ENCODE measurements around the gene KIF16B. TPM values are rescaled to one million over a fixed set of nuclear protein-coding genes. Genes with fewer than 3 reads are reported as not detected.

Gene KIF16B
- total and polyA plus RNA-seq, 10 of the 15 experiments (the other 5 are each of a cell fraction or from before 2014, with no cell fraction given), result 0.21 to 5.2 (median 3.0) TPM

DNA sequence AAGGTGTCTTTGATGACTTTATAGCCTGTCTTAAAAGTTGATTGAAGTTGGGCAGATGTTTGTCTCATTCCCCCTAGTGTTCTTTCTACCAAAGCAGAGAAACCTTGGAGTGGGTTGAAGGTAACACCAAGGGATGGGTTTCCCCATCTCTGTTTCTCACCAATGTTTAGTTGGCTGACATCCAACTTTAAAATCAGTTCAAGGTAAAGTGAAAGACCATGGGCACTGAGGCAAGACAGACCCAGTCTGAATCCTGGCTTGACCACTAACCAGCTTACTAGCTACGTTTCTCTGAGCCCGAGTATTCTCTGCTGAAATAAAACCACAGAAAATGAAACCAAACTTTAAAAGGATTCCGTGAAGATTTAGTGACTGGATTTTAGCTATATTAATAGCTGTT lies 258.9 kb downstream of the KIF16B start (continued):
- TF ChIP-seq, protein P1, sequence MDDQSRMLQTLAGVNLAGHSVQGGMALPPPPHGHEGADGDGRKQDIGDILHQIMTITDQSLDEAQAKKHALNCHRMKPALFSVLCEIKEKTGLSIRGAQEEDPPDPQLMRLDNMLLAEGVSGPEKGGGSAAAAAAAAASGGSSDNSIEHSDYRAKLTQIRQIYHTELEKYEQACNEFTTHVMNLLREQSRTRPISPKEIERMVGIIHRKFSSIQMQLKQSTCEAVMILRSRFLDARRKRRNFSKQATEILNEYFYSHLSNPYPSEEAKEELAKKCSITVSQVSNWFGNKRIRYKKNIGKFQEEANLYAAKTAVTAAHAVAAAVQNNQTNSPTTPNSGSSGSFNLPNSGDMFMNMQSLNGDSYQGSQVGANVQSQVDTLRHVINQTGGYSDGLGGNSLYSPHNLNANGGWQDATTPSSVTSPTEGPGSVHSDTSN (IDR thresholded peaks at IDR 0.05; ENCODE audit: insufficient replicate concordance, low read depth, low read length), result no peak
- TF ChIP-seq ZNF384 (IDR thresholded peaks at IDR 0.05; ENCODE audit: borderline replicate concordance, low read depth, low read length), result no peak
- TF ChIP-seq, protein P2, sequence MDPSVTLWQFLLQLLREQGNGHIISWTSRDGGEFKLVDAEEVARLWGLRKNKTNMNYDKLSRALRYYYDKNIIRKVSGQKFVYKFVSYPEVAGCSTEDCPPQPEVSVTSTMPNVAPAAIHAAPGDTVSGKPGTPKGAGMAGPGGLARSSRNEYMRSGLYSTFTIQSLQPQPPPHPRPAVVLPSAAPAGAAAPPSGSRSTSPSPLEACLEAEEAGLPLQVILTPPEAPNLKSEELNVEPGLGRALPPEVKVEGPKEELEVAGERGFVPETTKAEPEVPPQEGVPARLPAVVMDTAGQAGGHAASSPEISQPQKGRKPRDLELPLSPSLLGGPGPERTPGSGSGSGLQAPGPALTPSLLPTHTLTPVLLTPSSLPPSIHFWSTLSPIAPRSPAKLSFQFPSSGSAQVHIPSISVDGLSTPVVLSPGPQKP (IDR thresholded peaks at IDR 0.05; ENCODE audit: low read depth, low read length), result no peak
- TF ChIP-seq, protein P3, sequence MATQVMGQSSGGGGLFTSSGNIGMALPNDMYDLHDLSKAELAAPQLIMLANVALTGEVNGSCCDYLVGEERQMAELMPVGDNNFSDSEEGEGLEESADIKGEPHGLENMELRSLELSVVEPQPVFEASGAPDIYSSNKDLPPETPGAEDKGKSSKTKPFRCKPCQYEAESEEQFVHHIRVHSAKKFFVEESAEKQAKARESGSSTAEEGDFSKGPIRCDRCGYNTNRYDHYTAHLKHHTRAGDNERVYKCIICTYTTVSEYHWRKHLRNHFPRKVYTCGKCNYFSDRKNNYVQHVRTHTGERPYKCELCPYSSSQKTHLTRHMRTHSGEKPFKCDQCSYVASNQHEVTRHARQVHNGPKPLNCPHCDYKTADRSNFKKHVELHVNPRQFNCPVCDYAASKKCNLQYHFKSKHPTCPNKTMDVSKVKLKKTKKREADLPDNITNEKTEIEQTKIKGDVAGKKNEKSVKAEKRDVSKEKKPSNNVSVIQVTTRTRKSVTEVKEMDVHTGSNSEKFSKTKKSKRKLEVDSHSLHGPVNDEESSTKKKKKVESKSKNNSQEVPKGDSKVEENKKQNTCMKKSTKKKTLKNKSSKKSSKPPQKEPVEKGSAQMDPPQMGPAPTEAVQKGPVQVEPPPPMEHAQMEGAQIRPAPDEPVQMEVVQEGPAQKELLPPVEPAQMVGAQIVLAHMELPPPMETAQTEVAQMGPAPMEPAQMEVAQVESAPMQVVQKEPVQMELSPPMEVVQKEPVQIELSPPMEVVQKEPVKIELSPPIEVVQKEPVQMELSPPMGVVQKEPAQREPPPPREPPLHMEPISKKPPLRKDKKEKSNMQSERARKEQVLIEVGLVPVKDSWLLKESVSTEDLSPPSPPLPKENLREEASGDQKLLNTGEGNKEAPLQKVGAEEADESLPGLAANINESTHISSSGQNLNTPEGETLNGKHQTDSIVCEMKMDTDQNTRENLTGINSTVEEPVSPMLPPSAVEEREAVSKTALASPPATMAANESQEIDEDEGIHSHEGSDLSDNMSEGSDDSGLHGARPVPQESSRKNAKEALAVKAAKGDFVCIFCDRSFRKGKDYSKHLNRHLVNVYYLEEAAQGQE (IDR thresholded peaks at IDR 0.05; ENCODE audit: low read depth, low read length), result no peak
- no peak for TF ChIP-seq RFX5 (IDR thresholded peaks at IDR 0.05; ENCODE audit: low read depth, low read length)
- TF ChIP-seq DPF2 (IDR thresholded peaks at IDR 0.05), result no peak
- no peak for TF ChIP-seq IRF3 (IDR thresholded peaks at IDR 0.05)
- no peak for TF ChIP-seq NR2C2 (IDR thresholded peaks at IDR 0.05; ENCODE audit: borderline replicate concordance, control insufficient read depth, insufficient read length, low read depth)
- TF ChIP-seq NFXL1 (IDR thresholded peaks at IDR 0.05; ENCODE audit: borderline replicate concordance), result no peak
- TF ChIP-seq HDGF (IDR thresholded peaks at IDR 0.05), result no peak
- TF ChIP-seq IKZF1 (conservative IDR thresholded peaks at IDR 0.05), result 0 out of 2 replicates have a peak, but pooled peaks have one; percentile 2
- TF ChIP-seq NRF1 (conservative IDR thresholded peaks at IDR 0.05; ENCODE audit: low read depth, low read length), result no peak
- peak; percentile 84 for TF ChIP-seq SMAD1 (IDR thresholded peaks at IDR 0.05; ENCODE audit: low read depth, partially characterized antibody)
- TF ChIP-seq CREM (IDR thresholded peaks at IDR 0.05; ENCODE audit: low read depth), result no peak
- TF ChIP-seq TCF7 (IDR thresholded peaks at IDR 0.05; ENCODE audit: borderline replicate concordance), result no peak
- TF ChIP-seq NBN (IDR thresholded peaks at IDR 0.05), result no peak
- no peak for TF ChIP-seq BCLAF1 (IDR thresholded peaks at IDR 0.05)
- no peak for TF ChIP-seq PML (IDR thresholded peaks at IDR 0.05; ENCODE audit: low read length)
- TF ChIP-seq RAD21 (IDR thresholded peaks at IDR 0.05; ENCODE audit: insufficient read depth, low read depth, low read length), result no peak
- TF ChIP-seq KAT2A (conservative IDR thresholded peaks at IDR 0.05; ENCODE audit: control insufficient read depth, low read depth, low read length), result no peak
- no peak for TF ChIP-seq CHD1 (IDR thresholded peaks at IDR 0.05; ENCODE audit: low read depth, low read length)
- no peak for TF ChIP-seq TAF1 (IDR thresholded peaks at IDR 0.05; ENCODE audit: borderline replicate concordance, low read depth, low read length)
- no peak for TF ChIP-seq YY1 (IDR thresholded peaks at IDR 0.05; ENCODE audit: low read depth, low read length)

Data from GM12878 (cell line).